Fibroblast of skin of scalp (primary cell): ENCODE measurements around the gene RBKS.
"Not testable (repeated sequence)": the region's sequence is repeated elsewhere in the genome, so short reads cannot be mapped to it uniquely, and the experiment has no call there.

ENCODE experiments used
- DNase-seq: peaks from one replicate; pipeline ENCODE4 v3.0.0-alpha.2; 2013

The RBKS gene

DNA sequence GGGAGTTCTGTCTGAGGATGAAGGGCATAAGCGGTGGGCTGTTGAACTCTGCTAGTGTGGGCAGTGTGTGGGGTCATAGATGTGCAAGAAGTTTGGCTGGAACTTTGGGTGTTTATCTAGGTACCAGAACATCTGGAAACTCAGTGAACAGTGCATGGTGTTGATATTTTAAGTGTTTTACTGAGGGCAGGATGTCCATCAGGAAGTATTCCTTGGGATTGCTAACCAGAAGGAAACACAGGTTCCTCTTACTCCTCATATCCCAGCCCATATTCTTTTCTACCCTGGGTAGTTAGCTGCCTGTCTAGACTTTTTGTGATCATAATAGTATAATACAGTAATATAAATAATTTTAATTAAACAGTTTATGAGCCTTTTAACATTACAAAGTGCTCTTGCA lies 15.9 kb upstream of the RBKS start:
- DNase-seq, result no peak

- DNase-seq, result no peak
Measured at GRCh38 chr2:27904405-27904665, 14.1 kb upstream of the RBKS start.

DNA sequence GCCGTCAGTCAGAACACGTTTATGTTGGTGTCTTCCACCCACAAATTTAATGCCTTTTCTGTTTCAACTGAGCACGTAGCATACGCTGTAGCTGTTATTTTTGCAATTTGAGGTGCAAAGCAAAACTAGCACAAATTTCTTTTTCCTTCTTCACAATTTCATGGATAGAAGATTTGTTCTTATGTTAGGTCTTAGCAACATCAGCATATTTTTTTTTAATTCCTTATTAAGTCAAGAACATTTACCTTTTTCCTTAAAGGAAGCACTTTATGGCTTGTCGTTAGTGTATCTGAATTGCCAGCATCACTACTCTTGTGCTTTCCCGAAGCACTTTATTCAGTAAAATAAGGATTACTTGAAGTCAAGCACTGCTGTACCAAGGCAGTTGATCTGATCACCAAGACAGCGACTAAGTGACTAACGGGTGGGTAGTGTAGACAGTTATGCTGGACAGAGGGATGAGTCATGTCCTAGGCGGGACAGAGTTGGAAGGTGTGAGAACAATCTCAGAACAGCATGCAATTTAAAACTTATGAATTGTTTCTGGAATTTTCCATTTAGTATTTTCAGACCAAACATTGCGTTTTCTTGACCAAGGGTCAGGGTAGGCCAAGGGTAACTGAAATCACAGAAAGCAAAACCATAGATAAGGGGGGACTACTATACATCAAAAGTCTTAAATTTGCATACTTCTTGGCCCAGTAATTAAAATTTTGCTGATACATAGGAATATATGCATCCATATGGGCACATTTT lies 13.6 kb upstream of the RBKS start:
- DNase-seq, result peak; percentile 41

- no peak for DNase-seq
Measured at GRCh38 chr2:27903018-27903417, 12.8 kb upstream of the RBKS start.

GRCh38 chr2:27902098-27902497 lies 11.9 kb upstream of the RBKS start:
- peak; percentile 35 for DNase-seq

- DNase-seq, result no peak
Measured at GRCh38 chr2:27901234-27901633, 11.0 kb upstream of the RBKS start.

GRCh38 chr2:27897717-27898116 lies 7.5 kb upstream of the RBKS start:
- DNase-seq, result no peak

DNA sequence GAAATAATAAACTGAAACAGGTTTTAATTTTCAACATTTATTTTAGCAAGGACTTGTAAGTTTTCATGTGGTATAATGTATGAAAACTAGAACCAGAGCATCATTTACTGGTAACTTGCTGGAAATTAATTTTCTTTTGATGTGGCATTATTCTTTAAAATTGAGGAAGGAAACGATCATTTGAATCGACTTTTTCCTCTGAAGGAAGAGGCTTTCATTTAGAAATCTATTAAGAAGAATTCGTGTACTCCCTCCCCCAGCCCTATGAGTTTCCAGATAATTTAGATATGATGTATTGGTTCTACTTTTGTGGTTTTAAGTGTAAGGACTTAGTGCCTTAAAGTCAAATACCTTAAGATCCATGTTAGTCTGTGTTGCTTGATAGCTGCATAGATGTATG lies 2.8 kb upstream of the RBKS start:
- DNase-seq, result no peak

DNA sequence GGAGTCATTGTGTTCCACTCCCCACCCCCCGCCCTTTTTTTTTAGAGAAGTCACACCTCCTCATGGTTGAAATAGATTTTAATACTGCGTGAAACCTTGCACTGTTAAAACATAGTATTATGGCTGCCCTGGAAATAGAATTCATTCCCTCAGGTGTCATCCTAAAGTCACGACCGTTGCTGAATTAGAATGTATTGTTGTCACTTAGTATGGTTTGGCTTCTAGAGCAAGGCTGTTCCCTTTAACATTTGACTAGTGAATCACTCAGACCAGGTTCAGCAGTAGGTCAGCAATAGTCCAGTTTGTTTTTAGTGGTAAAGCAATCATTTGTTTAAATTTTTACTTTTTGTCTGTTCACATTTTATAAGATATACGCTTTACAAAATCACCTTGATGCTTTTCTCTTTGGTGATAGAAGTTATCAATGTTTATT lies 1.5 kb upstream of the RBKS start:
- DNase-seq, result no peak

DNA sequence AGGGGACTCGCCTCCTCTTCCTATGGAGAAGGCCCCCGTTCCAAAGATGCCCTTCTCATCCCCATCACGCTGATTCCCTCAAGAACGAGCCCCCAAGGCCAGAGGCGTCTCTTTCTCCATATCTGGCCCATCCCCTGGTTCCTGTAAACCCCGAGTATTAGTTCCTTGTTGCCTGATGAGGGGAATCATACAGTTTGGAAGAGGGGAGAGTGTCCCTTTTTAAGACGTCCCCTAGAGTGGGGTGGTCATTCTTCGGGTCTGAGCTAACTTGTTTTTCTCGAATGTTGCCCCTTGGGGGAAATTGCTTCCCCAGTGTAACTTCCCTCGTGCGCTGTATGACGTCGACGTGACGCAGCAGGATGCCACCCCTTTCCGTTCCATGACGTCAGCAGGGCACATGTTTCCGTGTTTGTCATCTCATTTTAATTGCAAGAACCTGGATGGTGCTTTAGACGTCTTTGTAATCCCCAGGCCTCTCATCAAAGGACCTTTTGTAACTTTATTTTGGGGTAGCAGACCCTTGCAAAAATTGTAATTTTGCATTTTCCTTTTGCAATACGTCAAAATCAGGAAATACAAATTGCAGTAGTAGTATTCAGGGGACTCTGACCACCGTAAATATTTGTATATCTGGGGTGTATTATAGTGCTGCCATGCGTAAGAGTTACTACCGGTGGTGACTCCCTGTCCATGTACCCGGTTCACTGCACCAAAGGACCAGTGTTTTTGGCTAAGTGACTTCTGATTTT lies 911 bp upstream of the RBKS start:
- peak; percentile 75 for DNase-seq

DNA sequence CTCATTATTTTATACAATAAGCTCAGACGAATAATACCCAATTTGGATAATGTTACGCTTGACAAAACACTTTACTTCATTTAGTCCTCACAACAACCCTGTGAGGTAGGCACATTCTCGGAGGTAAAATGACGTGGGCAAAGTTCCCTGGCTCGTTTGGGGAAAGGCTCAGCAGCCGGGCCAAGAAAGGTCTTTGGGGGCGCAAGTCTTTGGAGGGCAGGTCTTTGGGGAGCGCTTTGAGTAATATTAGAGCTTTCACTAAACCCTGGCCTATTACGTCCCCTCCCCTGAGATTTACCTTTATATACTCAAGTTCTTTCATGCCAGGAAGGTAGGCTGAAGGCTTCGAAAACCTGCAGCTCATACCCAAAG lies 427 bp downstream of the RBKS start:
- no peak for DNase-seq

DNA sequence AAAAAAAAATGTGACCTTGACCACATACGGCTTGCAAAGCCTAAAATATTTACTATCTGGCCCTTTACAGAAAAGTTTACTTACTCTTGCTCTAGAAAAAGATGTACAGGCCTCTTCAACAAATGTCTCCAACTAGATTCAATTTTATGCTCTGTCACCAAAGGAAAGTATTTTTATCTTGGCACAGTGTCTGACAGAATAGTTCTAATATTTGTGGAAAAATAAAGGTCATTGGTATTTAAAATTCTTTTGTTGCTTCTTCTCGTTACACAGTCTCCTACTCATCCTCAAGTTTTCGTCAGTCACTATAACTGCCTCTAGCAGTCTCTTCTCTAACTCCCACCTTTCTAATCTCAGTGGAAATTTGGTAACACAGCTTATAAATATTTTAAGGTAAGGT lies 1.4 kb downstream of the RBKS start:
- peak; percentile 79 for DNase-seq

DNA sequence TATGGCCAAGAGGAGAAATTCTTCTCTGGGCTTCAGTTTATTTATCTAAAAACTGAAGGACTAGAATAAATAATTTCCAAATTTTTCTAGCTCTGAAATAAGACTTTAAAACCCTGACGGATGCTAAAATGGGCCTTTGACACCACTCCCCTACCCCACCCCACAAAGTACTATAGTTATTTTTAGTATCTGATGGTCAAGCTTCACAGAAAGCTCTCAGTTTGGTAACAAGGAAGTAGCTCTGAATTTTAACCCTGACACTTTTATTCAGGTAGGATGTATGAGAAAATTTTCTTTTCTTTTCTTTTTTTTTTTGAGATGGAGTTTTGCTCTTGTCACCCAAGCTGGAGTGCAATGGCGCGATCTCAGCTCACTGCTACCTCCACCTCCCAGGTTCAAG lies 2.4 kb downstream of the RBKS start:
- DNase-seq, result no peak

GRCh38 chr2:27887111-27887510 lies 3.1 kb downstream of the RBKS start:
- DNase-seq, result no peak

- DNase-seq, result no peak
Measured at GRCh38 chr2:27886322-27886721, 3.9 kb downstream of the RBKS start.

- DNase-seq, result peak; percentile 56
Measured at GRCh38 chr2:27885661-27886060, 4.5 kb downstream of the RBKS start.

GRCh38 chr2:27885234-27885633 lies 5.0 kb downstream of the RBKS start:
- DNase-seq, result no peak

DNA sequence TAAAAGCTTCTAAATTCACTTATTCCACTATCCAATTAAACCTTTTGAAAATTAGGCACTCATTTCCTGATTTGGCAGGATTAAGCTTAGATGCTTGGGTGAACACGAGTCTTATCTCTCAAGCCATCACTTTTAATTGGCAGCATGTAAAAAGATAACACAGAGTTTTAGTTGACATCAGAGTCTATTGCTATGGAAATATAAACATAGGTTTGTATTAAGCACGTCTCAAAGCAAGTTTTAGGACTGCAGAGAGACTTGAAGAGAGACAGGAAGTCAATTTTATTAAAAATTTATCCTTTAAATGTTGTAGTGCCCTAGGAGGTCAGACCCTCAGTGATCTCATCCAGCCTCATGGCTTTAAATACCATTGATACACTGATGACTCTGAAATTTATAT lies 5.6 kb downstream of the RBKS start:
- DNase-seq, result no peak

GRCh38 chr2:27882584-27882922 lies 7.6 kb downstream of the RBKS start:
- DNase-seq, result not testable (repeated sequence)

DNA sequence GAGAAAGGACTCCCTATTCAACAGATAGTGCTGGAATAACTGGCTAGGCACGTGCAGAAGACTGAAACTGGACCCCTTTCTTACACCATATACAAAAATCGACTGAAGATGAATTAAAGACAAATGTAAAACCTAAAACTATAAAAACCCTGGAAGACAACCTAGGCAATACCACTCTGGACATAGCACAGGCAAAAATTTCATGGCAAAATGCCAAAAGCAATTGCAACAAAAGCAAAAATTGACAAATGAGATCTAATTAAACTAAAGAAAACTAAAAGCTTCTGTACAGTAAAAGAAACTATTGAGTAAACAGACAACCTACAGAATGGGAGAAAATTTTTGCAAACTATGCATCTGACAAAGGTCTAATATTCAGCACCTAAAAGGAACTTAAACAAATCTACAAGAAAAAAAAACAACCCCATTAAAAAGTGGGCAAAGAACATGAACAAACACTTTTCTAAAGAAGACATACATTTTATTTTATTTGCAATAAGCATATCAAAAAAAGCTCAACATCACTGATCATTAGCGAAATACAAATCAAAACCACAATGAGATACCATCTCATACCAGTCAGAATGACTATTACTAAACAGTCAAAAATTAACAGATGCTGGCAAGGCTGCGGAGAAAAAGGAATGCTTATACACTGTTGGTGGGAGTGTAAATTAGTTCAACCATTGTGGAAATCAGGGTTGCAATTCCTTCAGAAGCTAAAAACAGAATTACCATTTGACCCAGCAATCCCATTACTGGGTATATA lies 8.2 kb downstream of the RBKS start:
- not testable (repeated sequence) for DNase-seq

GRCh38 chr2:27878825-27879224 lies 11.4 kb downstream of the RBKS start:
- no peak for DNase-seq

GRCh38 chr2:27875089-27875881 lies 14.9 kb downstream of the RBKS start:
- no peak for DNase-seq

- no peak for DNase-seq
Measured at GRCh38 chr2:27873091-27873490, 17.1 kb downstream of the RBKS start.
